AG10803 (cell line): ENCODE measurements around the gene LMO7.

ENCODE experiments used
- DNase-seq: peaks from one replicate; pipeline ENCODE4 v3.0.0; 2010; ENCODE audit warnings: low read depth
- H3K4me3 ChIP-seq: 2 replicates; pipeline ENCODE4 v1.5.1; 2011; ENCODE audit warnings: mild to moderate bottlenecking, low read length, control low read depth
- CTCF ChIP-seq: conservative IDR thresholded peaks from 2 replicates; pipeline ENCODE4 v1.5.1; 2011; ENCODE audit warnings: mild to moderate bottlenecking, low read length, control low read depth, inconsistent platforms

Gene LMO7

DNA sequence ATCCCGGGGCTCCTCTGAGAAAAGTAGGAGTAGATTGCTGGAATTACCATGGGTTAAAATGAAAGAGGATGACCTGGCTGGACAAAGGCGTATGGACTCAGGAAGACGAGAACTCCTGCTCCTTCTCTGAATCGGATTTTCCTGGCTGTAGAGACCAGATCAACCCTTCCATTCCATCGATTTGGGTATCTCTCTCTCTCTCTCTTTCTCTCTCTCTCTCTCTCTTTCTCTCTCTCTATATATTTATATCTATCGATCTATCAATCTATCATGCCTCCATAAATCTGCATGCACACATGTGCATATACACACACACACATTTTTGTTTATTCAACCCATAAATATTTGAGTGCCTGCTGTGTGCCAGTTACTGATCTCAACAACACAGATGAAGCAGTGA is 234.9 kb downstream of the LMO7 start:
- peak overlapping the region; percentile 60; the same call in 1 of the 2 replicates for H3K4me3 ChIP-seq
- no peak for DNase-seq
- no peak for TF ChIP-seq CTCF

DNA sequence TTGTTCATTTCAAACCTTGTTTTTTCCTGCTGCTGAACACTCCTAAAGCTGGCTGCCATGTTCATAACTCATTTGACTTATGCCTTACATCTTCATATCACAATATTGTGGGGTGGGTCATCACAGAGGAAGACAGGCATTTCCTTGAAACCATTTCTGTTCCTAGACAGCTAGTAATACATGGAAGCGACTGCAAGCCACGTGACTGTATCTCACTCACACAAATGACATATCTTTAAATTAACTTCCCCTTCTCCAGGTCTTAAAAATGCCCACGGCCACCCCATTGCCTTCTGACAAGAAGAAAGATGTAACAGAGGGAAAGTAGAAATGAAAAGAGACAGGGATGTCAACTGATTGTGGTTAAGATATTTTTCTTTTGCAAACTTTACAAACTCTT is 236.8 kb downstream of the LMO7 start:
- no peak for DNase-seq
- TF ChIP-seq CTCF, result no peak
- no peak overlapping the region for H3K4me3 ChIP-seq

DNA sequence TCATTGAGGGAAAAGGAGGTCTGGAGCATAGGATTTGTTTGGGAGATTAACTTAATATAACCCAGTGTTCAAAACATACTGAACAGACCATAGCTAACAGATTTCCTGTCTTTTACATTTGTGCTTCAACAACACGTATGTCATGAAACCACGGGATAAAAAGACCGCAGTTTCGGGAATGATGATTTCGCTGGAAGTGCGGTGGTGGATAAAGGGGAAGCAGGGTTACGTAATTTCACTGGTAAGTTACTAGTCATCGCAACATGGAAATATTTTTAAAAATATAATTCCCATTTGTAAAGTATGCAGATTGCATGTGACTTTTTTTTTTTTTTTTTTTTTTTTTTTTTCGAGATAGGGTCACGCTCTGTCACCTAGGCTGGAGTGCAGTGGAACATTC is 237.4 kb downstream of the LMO7 start:
- H3K4me3 ChIP-seq, result no peak overlapping the region
- no peak for DNase-seq
- TF ChIP-seq CTCF, result no peak

DNA sequence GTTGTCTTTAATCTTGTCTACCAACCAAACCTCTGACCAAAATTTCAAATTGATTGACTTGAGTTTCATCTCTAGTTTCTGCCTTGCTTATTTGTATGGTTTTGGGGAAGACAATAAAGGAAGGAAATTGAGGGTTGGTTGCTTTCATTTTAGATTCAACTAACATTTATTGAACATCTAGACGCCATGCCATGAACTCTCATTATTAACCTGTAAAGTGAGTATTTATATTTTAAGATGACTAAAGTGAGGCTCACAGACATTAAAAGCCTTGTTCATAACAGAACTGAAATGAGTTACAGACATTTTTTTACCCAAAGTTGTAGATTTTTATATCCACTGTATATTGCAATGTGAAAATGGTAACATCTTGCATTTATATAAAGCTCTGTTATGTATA is 239.3 kb downstream of the LMO7 start:
- no peak for TF ChIP-seq CTCF
- DNase-seq, result no peak
- no peak overlapping the region for H3K4me3 ChIP-seq

DNA sequence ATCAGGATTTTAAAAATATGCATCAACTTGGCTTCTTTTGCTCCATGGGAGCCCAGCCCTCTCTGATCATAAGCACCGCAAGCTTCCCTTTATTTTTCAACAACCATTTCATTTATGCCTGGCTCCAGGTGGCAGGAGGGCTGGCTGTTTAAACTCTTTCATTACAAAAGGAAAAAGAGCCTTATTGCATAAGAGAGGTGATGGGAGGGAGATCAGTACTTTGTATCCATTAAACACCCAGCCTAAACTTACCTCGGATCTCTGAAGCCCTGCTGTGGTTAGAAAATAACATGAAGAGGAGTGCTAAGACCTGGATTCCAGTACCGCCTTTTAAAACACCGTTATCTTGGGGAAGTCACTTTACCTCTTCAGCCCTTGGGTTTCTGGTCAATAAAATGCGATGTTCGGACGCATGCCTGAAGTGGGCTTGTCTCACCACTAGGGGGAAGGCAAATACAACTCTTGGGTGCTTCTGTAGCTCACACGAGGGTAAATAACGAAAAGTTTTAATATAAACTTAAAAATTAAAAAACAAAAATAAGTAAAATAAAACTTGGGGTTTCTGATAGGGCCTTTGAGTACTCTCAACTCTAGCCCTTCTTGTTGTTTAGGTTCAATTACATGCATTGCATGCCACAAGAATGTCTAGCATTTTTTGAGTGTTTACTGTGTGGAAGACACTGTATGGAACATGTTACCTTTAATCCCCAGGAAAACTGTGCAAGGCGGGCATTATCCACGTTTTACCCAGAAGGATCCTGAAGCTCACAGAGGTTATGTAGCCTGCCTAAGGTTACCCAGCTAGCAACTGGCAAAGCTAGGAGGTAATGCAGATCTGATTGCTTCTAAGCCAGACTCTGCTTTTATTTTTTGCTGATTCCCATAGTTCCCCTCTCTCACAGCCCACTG is 240.3 kb downstream of the LMO7 start:
- DNase-seq, result peak; percentile 62
- TF ChIP-seq CTCF, result peak; percentile 93
- no peak overlapping the region for H3K4me3 ChIP-seq

DNA sequence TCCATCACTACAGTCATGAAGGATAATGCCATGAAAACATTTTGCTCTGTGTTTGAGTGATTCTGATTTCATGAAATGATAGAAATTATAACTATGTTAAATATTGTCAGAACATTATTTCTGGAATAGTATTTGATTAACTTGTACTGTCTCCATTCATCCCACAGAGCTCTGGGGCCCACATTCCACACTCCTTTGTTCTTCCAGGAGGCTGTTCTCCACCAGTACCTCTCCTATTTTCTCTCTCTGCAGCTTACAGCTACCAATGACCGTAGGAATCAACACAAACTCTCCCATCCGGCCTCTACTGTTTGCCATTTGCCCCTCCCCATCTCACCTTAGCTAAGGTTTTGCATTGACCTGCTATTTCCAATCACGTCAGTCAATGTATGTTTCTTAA is 240.9 kb downstream of the LMO7 start:
- no peak overlapping the region for H3K4me3 ChIP-seq
- DNase-seq, result no peak
- no peak for TF ChIP-seq CTCF

DNA sequence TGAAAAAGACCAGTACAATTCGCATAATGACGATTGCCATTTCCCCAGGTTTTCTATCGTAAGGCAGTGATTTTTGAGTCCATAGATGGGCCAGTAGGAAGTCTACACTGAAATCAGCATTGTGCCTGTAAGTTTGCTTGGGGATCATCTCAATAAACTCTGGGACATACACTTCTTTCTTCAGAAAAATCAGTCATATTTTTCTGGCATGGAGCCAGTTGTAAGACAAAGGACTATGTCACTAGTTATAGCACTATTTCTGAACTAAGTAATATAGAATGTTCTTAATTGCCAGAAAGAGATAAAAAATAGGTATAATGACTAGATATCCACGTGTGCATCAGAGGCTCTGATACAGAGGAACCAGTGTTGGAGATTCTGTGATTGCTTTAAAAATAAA is 243.5 kb downstream of the LMO7 start:
- no peak for TF ChIP-seq CTCF
- no peak overlapping the region for H3K4me3 ChIP-seq
- DNase-seq, result no peak
